GM18907 (cell line): ENCODE results near the gene PLEK.

Experiments used
- ATAC-seq: cut with Tn5 transposase; IDR thresholded peaks from one replicate; pipeline ENCODE4 v1.9.1; 2021; ENCODE audit warnings: mild to moderate bottlenecking, moderate library complexity; ENCODE audit not compliant: unreplicated experiment

The PLEK gene

DNA sequence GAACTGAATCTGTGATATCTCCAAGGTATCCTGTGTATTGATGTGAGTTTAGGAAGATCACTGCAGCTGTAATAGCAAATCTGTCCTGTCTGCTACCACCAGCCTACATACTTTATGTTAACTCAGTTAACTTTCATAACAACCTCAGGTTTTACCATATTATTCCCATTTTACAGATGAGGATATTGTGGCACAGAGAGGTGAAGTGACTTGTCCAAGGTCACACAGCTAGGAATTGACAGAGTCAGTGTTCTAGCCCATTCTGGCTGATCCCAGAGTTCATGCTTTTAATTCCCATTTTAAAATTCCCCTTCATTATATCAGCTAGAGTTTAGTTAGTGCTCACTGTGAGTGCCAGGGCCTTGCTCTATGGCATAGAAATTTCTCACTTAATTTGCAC lies 49.4 kb downstream of the PLEK start:
- ATAC-seq: no peak

DNA sequence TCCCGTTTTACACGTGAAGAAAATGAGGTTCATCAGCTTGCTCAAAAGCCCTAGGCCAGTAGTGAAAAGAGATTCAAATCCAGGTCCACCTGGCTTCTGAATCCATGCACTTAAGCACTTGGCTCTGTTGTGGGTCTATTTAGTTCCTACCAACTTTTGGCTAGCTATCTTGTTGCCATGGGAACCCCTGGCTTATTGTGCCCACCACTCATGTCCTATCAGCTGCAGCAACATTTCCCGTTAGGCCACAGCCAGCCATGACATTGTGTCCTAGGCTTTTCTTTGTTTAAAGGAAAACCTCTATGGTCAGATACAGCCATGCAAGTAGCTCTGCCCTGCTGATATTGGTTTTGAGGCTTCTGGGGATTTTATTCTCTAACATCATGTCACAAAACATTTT lies 49.8 kb downstream of the PLEK start:
- no peak for ATAC-seq

DNA sequence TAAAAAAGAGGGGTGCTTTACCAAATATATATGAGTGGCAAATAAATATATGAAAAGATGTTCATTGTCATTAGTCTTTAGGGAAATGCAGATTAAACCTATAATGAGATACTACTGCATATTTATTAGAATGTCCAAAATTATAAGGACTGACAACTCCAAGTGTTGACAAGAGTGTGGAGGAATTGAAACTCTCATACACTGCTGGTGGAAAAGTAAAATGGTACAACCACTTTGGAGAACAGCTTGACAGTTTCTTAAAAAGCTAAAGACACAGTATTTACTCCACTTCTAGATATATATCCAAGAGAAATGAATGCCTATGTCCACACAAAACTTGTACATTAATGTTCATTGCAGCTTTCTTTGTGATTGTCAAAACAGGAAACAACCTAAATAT lies 50.4 kb downstream of the PLEK start:
- no peak for ATAC-seq

DNA sequence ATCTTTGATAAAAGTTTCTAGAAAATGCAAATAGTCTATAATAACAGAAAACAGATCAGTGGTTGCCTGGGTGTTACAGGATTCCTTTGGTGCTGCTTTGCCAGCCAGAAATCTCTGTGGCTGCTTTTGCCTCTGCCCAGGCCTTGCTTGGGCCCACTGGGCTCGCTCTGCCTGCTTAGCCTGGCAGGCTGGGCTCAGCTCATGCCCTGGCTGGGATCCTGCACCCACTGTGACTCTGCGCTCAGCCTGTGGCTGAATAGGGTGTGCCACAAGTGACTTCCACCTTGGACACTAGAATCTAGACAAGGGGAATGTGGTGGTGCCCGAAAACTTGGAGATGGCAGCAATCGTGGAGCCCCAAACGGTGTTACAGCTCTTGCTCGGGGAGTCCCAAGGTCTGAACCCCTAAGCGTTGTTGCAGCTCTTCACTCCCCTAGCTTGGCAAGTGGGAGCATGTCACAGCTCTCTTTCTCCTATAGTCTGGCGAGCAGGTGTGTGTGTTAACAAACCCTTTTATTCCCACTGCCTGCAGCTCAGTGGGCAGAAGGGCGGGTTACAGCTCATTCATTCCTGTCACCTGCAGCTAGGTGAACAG lies 51.1 kb downstream of the PLEK start:
- ATAC-seq: no peak

DNA sequence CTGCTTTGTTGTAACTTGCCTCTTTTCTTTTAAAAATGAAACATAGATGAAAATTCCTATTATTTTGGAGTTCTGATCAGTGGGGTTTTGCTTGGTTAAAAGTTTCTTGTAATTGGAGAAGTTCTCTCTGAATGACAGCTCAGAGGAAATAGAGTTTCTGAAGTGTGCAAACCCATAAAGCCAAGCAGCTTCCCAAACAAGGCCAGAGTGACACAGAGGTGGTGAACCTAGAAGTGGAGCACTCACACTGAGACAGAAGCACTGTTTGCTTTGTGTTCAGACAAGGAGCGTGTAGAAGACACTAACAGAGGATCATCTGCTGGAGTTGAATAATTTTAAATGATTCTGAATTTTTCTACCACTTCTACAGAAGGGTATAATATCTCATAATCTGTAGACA lies 52.8 kb downstream of the PLEK start:
- ATAC-seq: no peak

DNA sequence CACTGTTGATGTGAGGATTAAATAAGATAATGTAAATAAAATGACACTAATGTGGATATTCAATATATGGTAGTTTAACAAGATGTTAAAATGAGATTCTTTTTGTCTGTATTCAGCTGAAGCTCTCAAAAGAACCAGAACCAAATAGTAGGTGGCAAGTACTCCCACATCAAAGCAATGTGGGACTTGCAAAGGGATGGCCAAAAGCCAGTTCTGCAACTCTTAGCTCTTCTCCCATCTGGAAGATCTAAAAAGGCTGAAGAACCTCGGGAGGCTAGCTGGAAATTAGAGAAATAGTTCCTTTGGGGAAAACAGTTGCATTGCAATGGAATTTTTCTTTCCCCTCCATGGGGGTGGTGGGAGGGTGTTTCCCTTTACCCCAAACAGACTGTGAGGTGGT lies 53.3 kb downstream of the PLEK start:
- no peak for ATAC-seq

DNA sequence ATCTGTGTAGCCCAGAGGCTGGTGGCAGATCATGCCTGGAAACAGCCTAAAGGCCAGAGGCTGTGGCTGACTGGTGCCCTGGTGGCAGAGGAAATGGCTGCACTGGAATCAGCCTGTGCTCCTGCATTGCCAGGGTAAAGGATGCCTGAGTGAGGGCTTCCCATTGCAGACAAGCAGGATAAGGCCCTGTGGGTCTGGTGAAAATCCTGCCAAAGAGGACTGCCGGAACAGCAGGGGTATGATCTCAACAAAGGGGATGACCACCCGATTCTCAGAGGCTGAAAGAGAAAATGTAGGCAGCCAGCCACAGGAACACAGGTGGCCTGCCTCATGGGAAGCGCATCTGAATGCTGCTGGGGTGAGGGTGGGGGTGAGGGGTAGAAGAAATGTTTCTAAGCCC lies 53.8 kb downstream of the PLEK start:
- no peak for ATAC-seq

DNA sequence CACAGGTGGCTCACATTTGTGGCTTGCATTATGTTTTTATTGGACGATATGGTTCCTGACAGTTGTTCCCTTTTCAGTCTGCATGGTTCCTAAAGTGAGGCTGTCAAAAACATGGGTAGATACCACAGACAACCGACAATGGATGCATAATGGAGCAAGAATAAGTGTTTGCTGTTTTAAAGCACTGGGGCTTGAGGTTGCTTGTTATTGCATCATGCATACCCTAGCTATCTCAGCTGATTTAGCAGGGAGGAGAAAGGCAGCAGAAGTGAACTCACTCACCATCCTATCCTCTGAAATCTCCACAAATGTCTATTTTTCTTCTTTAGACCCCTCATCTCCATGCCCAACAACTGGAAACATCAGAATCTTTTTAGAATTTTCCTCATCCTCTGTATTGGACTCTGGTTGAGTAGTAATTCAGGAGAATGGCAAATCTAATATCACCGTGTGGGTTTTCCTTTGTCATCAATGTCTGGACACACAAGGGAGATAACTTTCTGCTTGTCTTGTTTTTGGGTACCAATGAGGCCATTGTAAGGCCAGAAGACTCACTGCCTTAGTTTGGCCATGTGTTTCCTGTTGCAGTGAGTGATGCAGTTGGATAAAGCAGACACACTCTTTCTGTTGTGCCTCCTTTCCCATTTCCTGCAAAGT lies 55.3 kb downstream of the PLEK start:
- ATAC-seq: no peak

DNA sequence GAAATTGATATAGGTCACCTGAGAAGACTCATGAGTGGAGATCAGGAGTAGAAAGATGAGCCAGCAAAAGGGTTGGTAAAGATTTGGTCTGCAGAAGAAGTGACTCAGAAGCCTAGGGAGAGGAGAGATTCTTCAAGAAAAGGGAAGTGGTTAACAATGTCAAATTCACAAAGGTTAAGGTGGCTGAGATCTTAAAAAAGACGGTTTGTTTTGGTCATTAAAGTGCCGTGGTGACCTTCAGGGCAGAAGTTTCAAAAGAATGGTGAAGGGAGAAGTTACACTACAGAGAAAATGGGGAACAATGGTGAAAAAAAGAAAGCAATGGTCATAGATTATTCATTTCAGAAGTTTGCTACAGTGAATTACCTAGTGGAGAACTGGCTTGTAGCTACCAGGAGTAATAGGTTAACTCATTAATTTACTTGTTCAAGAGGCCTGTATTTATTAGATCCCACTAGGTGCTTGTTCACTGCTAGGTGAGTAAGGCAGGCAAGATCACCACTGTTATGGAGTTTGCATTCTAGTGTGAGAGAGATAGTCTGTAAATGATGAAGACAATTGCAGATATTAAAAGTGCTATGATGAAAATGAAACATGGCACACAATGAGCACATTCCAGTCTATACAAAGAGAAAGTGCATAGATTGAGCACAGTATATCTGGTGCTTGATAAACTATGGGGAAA lies 59.0 kb downstream of the PLEK start:
- peak; percentile 85 for ATAC-seq

DNA sequence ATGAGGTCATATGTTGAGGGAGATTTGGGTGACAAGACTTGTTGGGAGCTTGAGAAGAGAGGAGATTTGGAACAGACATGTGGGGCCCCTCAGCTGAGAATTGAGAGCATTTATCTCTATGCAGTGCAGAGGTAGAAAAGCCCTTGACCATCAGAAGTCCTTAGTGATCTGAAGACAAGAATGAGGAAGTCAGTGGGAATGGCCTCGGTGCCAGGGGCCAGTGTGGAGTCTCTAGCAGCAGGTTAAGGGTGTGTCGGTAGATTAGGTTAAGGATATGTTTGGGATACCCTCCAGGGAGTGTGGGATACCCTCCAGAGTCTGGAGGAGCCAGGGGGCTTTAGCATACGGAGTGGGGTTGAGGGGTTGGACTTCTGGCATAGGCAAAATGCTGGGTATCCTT lies 60.4 kb downstream of the PLEK start:
- no peak for ATAC-seq

DNA sequence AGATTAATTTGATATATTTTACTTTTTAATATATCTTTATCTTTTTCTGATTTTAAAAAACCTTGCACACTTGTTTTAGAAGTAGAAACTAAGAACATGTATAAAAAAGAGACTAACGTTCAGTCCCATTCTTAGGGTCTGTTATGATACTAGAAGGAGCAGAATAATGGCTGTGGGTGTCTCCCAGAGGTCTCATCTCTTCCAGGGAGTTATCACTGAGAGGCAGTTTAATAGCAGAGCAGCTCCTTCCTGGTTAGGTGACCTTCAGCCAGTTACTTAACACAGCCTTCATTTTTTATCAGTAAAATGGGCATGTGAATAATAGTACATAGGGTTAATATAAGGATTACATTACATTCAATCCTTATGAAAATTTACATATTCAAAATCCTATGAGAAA lies 61.4 kb downstream of the PLEK start:
- ATAC-seq: no peak

DNA sequence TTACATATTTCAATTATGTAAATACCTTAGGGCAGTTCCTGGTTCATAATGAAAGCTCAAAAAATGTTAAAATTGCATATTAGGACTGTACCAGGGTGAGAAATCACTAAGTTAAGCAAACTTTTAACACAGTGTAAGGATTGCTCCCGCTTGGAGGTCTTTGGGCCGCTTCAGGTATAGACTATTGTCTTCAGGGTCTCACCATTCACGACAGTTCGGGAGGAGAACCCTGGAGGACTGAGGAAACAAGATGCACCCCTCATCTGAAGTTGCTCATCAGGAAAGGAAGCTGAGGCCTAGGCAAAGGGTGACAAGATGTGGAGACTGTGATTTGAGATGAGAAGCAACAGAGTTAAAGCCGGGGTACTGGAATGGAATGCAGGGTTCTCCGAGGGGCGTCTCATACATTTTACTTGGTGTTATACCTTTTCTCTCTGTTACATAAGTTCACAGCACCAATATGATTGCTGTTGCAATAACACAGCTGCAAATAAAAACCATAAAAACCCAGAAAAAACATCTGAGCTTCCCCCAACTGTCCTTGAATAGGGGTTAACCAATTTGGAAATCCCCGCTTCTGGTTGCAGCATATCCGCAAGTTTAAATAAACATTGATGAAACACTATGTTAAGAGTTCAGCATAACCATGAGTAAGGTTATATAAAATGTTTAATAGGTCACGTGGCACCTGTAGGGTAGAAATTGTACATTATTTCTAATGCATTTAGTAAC lies 61.9 kb downstream of the PLEK start:
- ATAC-seq: peak; percentile 37

DNA sequence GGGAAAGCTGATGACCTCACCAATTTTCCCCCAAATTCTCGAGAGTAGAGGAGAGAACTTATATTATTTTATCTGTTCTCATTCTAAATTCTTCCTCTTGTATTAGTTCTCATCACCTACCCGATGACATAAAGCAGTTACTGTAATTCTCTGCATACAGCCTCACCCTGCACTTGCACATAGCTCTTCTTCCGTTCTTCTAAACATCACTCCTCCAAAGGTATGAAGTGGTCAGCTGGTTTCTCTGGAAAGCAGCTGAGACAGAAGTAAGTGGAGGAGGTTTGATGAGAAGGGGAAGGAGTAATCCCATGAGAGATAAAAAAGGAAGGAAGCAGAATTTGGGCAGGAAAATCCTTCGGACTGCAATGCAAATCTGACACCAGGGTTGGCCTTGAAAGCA lies 63.0 kb downstream of the PLEK start:
- no peak for ATAC-seq

DNA sequence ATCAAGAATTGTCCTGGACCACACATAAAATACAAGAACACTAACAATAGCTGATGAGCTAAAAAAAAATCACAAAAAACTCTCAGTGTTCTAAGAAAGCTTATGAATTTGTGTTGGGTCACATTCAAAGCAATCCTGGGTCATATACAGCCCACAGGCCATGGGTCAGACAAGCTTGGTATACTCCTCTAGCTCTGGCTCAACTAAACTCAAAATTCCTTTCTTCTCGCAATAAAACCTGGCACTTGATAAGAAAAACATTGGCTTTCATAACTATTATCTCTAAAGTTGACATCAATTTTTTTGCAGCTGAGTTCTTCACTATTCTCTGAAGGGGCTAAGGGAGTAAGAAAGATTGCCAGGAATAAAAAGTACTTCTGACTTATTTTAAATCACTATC lies 63.7 kb downstream of the PLEK start:
- ATAC-seq: no peak

DNA sequence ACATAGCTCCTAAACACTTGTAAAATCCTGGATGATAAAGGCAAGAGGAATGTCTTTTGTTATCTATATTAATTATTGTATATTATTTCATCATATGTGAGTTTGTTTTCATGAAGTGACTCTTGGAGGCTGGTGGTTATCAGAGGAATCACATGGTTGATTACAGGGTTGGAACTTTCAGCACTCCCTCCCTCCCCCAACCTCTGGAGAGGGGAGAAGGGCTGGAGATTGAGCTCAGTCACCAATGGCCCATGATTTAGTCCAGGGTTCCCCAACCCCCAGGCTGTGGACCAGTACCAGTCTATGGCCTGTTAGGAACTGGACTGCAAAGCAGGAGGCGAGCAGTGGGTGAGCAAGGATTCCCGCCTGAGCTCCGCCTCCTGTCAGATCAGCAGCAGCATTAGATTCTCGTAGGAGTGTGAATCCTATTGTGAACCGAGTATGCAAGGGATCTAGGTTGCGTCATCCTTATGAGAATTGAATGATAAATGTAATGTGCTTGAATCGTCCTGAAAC lies 64.3 kb downstream of the PLEK start:
- ATAC-seq: no peak

DNA sequence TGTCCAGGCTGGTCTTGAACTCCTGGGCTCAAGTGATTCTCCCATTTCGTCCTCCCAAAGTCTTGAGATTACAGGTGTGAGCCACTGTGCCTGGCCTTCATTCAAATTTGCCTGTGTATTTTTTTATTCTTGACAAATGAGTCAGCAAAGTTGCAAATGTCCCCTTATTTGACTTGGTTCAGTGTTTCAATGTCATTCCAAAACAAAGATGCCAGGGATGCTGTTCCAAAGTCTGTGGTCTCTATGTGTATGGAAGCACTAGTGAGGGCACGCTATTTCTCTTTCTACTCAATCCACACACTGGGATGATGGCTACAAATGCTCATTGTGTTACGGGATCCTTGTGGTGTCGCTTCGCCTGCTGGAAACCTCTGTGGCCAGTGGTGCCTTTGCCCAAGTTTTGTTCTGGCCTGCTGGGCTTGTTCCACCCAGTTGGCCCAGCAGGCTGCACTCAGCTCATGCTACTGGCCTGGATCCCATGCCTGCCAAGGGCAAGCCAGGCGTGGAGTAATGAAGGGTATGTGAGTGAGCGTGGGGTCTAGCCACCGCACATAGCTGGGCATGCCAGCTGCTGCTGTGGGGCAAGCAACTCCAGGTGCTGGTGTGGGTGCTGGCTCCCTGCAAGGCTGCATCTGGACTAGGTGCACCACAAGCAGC lies 66.4 kb downstream of the PLEK start:
- no peak for ATAC-seq

DNA sequence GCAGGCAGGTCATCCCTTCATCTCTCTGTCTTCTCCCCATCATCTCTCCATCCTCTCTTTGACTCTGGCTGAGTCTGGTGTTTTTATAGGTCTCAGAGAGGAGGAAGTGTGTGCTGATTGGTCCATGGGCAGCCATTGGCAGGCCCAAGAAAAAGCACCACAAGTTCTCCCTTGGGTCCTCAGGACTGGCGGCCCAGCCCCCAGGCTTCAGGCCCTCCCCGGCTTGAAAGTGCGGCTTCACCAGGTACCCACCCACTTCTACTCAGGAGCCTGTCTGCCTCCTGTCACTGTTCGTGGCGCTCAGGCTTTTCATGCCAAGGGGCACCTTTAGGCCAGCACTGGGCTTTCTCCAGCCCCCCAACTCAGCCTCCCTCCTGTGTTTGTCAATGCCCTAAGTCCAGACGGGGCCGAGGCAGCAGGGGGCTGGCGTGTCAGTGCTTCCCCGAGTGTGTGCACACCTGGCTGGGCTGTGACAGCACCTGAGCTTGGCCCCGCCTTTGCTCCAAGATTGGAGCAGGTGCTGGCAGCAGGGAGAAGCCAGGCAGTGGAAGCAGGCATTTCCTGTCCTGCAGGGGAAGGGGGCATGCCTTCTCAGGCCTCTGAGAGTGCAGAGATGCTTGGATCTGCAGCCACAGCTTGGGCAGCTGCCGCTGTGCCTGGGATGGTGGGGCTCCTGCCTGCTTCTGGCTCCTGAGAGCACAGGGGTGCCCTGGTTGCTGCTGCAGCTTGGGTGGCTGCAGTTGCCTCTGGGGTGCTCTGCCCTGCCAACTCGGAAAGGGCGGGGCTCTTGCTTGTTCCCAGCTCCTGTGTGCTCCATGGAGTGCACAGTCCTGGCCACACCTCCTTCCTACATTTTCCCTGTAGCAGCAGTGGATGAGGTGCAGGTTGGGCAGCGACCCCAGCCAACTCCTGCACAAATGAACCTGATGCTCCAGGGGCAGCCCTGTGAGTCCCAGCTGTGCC lies 67.9 kb downstream of the PLEK start:
- no peak for ATAC-seq

DNA sequence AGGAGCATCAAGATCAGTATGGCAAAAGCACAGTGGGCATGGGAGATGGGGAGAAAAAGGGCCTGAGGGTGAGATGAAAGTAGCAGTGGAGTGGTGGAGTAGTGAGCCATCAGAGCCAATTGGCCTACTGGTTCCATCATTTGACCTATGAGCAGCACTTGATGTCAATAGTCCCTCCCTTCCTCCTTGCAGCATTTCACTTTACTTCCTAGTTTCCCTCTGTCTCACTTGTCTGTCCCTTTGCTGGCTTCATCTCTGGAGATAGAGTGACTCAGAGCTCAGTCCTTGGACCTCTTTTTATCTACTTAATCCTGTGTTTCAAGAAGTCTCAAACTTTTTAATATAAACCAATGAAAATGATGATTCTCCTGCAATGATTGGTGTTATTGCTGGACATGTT lies 69.9 kb downstream of the PLEK start:
- no peak for ATAC-seq

DNA sequence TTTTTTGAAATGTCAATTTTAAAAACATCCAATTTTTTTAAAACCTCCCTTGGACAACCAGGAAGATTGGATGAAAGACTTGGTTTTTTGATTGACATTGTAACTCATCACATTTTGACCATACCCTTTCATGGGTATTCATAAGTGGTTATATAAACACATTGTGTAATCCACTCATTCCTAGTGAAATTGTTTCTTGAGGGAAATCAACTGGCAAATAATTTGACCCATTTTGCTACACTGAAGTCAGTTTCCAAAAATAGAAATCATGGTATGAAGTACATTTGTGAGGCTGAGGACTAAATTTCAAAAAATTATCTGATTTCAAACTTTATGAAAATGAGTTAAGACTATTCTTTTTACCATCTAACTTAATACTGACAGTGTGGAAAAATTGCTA lies 70.5 kb downstream of the PLEK start:
- no peak for ATAC-seq

DNA sequence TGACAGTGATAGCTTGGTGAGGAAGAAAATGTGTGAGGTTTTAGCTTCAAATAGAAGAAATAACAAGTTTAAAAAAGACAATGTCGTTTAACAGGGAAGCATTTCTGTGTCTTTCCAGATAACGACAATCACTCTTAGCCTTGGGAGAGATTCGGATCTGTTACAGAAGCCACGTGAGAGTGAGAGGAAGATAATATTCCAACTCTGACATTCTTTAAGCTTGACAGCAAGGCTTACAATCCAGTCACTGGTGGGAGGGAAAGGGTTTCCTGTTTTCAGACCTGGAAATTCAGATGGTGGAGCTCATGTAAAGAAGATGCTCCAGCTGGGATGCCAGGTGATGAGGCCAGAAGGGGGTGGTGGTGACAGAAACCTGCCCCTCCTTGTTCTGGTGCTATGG lies 71.2 kb downstream of the PLEK start:
- ATAC-seq: no peak
